Measurements from ENCODE around the gene PINK1.

PINK1 gene

DNA sequence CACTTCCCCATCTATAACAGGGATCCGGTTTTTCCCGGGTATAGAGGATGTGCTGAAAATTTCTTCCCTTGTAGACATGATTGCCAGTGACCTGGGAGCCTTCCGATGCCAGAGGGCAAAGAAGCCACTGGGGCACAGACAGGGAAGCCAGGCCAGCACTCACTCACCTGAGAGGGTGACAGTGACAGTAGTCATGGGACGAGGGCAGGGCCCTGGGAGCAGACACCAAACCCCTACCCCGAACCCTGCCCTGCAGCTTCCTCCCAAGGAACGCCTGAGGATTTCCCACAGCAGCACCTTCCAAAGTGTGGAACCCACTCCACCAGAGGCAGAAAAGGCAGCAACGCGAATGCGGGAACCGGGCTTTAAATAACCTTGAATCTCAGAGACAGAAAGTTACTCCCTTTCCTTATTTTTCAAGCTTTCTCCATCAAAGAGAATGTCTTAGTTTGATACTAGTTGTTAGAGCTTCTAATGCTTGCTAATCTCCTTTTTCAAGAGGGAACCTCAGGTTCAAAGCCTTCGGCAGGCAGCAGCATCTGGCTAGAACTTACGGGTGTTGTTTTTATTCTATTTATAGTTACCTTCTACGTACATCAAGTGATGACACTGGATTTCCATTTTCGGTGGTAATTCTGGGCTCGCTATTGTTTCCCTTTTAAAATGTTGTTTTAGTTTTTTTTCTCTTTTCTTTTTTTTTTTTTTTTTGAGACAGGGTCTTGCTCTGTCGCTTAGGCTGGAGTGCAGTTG is 25.1 kb downstream of the PINK1 start:
- H3K4me3 ChIP-seq (ENCODE audit: low read depth, low read length) = no peak overlapping the region
- ChIA-PET CTCF (interaction anchor here (0.9 to 10.1 kb wide), 5 partner anchors 16 to 83 kb away, joined by 3 to 60 read pairs (median 5); partner anchors contain the start of gene PINK1), POLR2A (no interaction called here)
- DNase-seq (ENCODE audit: low read depth, low spot score) = no peak
- TF ChIP-seq, protein P1, sequence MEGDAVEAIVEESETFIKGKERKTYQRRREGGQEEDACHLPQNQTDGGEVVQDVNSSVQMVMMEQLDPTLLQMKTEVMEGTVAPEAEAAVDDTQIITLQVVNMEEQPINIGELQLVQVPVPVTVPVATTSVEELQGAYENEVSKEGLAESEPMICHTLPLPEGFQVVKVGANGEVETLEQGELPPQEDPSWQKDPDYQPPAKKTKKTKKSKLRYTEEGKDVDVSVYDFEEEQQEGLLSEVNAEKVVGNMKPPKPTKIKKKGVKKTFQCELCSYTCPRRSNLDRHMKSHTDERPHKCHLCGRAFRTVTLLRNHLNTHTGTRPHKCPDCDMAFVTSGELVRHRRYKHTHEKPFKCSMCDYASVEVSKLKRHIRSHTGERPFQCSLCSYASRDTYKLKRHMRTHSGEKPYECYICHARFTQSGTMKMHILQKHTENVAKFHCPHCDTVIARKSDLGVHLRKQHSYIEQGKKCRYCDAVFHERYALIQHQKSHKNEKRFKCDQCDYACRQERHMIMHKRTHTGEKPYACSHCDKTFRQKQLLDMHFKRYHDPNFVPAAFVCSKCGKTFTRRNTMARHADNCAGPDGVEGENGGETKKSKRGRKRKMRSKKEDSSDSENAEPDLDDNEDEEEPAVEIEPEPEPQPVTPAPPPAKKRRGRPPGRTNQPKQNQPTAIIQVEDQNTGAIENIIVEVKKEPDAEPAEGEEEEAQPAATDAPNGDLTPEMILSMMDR (IDR thresholded peaks at IDR 0.05; ENCODE audit: insufficient read depth, low read length, missing control alignments) = no peak

DNA sequence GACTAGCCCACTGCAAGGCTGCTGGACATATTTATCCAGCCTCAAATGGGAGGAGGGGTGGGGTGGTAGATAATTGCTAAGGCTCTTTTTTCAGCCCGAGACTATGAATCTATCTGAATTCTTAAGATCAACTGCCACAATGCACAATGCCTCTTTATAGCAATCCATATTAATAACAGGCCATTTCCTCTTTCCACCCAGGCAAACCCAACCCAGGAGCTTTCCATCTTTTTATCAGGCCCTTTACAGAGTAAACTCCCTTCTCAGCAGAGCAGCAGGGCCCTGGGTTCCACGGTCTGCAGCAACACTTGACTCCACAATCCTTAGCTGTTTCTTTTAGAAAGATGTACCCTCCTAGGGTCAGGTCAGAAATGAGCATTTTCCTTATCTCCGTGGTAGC is 27.1 kb downstream of the PINK1 start:
- TF ChIP-seq, protein P1 (IDR thresholded peaks at IDR 0.05; ENCODE audit: insufficient read depth, low read length, missing control alignments) = no peak
- H3K4me3 ChIP-seq (ENCODE audit: low read depth, low read length) = peak overlapping the region; percentile 96
- CTCF ChIA-PET = interaction anchor here (0.9 to 10.1 kb wide), 13 partner anchors 10 to 138 kb away, joined by 3 to 60 read pairs (median 5); partner anchors contain the start of gene PINK1
- no peak for DNase-seq (ENCODE audit: low read depth, low spot score)
- POLR2A ChIA-PET = interaction anchor here (0.6 to 2.0 kb wide), 2 partner anchors 10 to 485 kb away, joined by 3 to 9 read pairs; no protein-coding TSS in a partner anchor

DNA sequence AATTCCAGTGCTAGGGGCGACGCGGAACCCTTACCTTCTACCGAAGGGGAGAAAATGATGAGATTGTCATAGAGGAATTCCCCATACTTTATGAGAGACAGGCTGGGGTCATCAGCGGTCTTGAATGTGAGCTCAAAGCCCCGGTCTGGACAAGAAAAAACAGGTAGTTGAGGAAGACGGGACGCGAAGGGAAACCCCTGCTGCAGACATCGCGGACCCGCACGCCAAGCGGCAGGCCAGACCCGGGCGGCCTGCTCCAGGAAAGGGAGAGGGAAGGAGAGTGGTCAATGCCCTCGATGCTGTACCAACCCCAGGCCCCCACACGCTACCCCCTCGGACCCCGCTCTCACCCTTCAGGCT is 27.6 kb downstream of the PINK1 start:
- ChIA-PET CTCF (interaction anchor here (0.9 to 10.1 kb wide), 13 partner anchors 10 to 138 kb away, joined by 3 to 60 read pairs (median 5); partner anchors contain the start of gene PINK1), POLR2A (interaction anchor here (1.0 to 2.0 kb wide), 2 partner anchors 11 kb away, joined by 3 to 9 read pairs; no protein-coding TSS in a partner anchor)
- TF ChIP-seq, protein P1 (IDR thresholded peaks at IDR 0.05; ENCODE audit: insufficient read depth, low read length, missing control alignments) = no peak
- DNase-seq (ENCODE audit: low read depth, low spot score) = no peak
- peak overlapping the region; percentile 96 for H3K4me3 ChIP-seq (ENCODE audit: low read depth, low read length)

DNA sequence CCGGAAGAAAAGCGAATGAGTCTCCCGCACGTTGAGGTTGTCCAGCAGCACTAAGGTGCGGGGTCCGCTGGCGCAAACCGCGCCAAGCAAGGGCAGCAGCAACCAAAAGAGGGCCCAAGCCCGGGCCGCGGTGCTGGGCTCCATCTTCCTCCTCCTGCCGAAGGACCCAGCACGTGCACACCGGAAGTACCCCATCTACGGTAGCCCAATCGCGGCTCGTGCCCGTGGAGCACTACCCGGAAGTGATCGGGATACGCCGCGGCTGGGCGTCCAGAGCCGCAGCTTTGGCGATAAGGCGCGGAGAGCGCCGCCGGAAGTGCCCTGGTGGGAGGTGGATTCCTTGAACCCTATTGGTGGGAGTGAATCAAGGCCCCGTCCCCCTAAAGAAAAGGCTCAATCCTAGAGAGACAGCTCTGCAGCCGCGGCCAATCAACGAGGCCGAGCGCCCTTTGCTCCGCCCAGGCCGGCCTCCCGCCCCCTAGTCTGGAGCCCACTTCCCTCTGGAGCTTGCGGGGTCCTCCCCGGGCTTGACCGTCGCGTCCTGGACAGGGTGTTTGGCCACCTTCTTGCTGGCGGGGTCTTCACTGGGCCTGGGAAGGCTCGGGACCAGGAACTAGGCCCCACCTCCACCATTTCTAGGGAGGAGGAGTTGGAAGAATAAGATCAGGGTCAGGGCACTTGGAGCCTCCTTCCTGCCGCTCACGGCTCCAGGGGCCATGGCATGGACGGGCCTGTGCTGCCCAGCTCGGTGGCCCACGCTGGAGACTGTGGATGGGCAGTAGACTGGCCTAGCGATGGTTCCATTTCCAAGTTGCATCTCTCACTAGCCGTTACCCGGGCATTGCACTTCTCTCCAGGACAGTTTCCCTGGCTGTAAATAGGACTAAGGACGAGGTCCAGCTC is 28.2 kb downstream of the PINK1 start, which contains the start of gene DDOST:
Gene DDOST, minus strand, starts transcription at position 163 of the 903 bp plus-strand sequence. Its CDS starts 19 bp downstream, at position 144.
- POLR2A ChIA-PET = interaction anchor here (0.9 to 2.0 kb wide), 6 partner anchors 10 to 73 kb away, joined by 3 to 9 read pairs (median 3); partner anchors contain the start of gene CDA
- peak within 1 kb of the TSS; percentile 96 for H3K4me3 ChIP-seq (ENCODE audit: low read depth, low read length)
- TF ChIP-seq, protein P1 (IDR thresholded peaks at IDR 0.05; ENCODE audit: insufficient read depth, low read length, missing control alignments) = peak; percentile 65
- CTCF ChIA-PET = interaction anchor here (1.0 to 10.1 kb wide), 11 partner anchors 11 to 139 kb away, joined by 3 to 60 read pairs (median 6); partner anchors contain the start of gene PINK1
- DNase-seq (ENCODE audit: low read depth, low spot score) = peak; percentile 82

DNA sequence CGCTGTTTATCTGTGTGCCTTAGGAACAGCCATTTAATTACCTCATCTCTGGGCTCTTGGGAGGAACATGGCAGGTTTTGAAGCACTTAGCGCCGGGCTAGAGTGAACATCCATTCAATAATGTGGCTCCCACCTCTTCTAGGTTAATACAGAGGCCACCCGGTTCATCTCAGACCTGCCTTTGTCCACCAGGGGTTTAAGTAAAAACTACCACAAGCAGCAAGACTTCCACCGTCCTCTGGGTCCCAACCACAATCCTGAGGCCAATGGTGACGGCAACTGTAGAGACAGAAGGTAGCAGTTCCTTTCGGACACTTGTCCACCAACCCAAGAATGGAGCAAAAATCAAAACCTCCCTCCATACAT is 28.8 kb downstream of the PINK1 start:
- CTCF ChIA-PET = interaction anchor here (1.0 to 10.1 kb wide), 7 partner anchors 11 to 139 kb away, joined by 3 to 60 read pairs (median 7); partner anchors contain the start of gene PINK1

More for the DNA sequence above, 28.8 kb downstream of the PINK1 start:
- TF ChIP-seq, protein P1 (IDR thresholded peaks at IDR 0.05; ENCODE audit: insufficient read depth, low read length, missing control alignments) = no peak
- peak overlapping the region; percentile 78 for H3K4me3 ChIP-seq (ENCODE audit: low read depth, low read length)
- POLR2A ChIA-PET = interaction anchor here (0.9 to 2.0 kb wide), 6 partner anchors 10 to 73 kb away, joined by 3 to 9 read pairs (median 3); partner anchors contain the start of gene CDA
- DNase-seq (ENCODE audit: low read depth, low spot score) = no peak
